G401.6 (cell line): ENCODE results near the gene SYNE1.
"Not testable (repeated sequence)": the region's sequence is repeated elsewhere in the genome, so short reads cannot be mapped to it uniquely, and the experiment has no call there.

Experiments used
- FAIRE-seq: peaks from 2 replicates; lab custom pipeline; 2012; peaks lifted over from hg19 to GRCh38; lab: Jason Lieb, UNC

SYNE1 gene

GRCh38 chr6:152478377-152479010 is 158.7 kb downstream of the SYNE1 start:
- FAIRE-seq: no peak

DNA sequence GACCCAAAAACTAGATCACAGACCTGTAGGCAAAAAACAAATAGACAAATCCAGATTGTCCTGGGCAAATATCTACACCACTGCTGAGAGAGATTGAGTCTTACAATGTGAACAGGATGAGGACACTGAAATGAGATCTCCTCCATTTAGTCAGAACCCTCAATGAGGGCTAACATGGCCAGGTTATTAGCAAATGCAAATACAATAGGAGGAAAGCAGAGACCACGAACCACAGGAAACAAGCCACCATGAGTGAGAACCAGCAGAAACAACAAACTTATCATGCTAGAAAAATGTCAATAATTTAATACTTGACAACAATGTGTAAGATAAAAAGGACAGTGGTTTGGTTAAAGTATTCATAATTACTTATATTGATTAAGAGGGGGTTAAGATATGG is 162.8 kb downstream of the SYNE1 start:
- no peak for FAIRE-seq

DNA sequence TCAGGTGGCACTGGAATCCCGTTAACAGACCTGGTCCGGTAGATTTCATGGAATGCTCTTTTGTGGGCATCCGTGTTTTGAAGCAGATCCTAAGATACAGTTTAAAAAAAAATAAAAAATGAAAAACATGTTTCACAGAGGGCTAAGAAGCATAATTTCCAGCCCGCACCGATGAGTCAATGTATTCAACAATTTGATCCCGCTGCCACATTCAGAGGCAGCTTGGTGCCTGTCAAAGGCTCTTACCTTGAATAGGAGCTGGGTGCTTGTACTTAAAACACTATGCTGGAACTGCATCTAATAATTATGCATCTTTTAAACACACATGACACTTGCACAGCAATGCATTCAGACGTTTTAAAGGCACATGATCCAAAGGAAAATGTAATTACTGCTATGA is 164.8 kb downstream of the SYNE1 start:
- FAIRE-seq: no peak

DNA sequence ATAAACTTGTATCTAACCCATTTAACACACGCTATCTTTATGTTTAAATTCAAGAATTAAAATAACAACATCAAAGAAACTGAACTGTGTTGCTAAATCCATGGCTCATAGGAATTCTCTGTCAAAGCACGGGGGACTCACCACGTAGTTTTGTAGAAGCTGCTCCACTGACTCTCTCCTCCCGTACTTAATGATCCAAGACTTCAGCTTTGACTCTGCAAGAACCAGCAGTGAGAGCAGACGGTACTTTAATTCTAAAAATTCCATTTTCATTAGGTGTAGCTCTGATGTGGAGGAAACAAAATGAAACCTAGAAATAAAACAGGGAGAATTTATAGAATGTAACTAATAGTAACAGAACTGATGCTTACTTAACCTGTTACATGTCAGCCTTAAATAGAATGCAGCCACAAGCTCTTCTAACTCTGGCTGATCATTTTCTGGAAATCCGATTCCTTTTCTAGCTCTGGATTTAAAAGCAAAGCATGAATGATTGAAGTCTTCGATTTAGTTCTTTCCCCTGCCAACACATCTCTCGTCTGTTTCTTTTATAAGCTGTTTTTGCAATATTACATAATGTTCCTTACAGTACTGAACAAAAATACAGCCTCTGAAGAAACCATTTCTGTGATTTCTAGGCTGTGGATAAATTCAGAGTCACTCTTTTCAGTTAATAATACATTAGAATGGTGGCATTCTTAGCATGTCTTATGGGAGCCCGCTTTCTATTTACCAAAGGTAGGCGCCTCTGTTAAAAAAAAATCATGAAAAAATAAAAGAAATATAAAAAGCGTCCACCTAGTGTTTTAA is 165.5 kb downstream of the SYNE1 start:
- no peak for FAIRE-seq

- FAIRE-seq: no peak
Measured at GRCh38 chr6:152463164-152463563, 174.0 kb downstream of the SYNE1 start.

GRCh38 chr6:152462716-152463115 is 174.4 kb downstream of the SYNE1 start:
- FAIRE-seq: no peak

- no peak for FAIRE-seq
Measured at GRCh38 chr6:152461556-152461955, 175.6 kb downstream of the SYNE1 start.

DNA sequence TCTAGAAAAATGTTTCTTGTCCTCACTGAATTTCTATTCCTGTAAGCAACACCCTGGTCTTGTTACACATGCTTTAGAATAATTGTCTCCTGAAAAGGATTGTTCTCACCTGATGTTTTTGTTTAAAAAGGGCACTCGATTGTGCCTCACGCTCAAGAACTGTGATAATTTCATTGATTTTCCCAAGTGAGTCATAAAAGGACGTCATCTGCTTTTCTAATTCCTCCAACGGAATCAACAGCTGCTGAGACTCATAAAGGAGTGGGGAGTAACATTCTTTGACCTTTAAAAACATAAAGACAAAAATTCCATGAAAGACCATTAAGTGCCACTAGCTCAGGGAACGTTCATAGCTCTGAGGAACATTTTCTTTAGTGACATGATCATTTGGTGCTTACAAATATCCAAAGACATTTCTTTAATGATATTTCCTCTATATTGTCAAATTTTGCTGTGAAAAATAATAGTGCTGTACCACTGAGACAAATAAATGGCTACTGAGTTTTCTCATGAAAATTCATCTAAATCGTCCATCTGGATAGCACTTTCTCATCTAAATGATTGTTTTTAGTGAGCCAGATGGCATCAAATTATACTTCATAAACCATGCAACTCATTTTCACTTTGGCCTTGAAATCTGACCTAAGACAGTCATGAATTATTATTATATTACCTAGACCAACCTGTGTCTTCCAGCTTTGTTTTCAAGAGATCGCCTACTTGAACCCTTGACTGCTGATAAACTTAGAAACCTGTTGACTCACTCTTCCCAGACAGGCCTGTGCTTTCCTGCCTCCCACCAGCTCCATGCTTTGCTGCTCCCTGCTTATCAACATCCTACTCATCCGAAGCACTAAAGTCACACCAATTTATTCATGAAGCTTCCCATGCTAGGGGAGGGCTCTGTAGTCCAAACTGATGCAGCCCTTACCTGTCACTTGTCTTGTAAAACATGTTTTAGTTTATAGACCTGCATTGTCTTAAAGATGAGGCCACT is 178.2 kb downstream of the SYNE1 start:
- no peak for FAIRE-seq

GRCh38 chr6:152457949-152458624 is 179.1 kb downstream of the SYNE1 start:
- FAIRE-seq: peak; percentile 55

- no peak for FAIRE-seq
Measured at GRCh38 chr6:152454003-152454402, 183.2 kb downstream of the SYNE1 start.

DNA sequence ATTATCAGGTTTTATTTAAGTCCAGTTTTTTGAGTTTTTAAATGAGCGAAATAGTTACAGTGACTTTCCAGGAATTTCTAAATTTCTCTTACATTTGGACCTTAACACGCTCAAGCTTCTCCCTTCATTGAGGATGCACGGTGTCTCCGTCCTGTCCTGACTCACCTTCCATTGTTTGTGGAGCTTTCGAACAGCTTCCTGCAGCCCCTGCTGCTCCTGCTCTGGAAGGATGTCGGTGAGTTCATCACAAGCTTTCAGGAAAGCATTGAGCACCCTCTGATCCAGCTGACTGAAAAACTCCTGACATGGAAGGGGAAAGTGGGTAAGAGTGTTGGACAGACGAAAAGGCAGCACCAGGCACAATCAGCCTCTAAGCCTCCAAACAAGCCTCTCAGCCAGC is 183.7 kb downstream of the SYNE1 start:
- FAIRE-seq: no peak

- no peak for FAIRE-seq
Measured at GRCh38 chr6:152452639-152453038, 184.5 kb downstream of the SYNE1 start.

GRCh38 chr6:152450519-152450918 is 186.6 kb downstream of the SYNE1 start:
- no peak for FAIRE-seq

GRCh38 chr6:152441902-152442301 is 195.3 kb downstream of the SYNE1 start:
- no peak for FAIRE-seq

GRCh38 chr6:152435816-152436215 is 201.3 kb downstream of the SYNE1 start:
- FAIRE-seq: no peak

GRCh38 chr6:152432758-152433157 is 204.4 kb downstream of the SYNE1 start:
- FAIRE-seq: no peak

DNA sequence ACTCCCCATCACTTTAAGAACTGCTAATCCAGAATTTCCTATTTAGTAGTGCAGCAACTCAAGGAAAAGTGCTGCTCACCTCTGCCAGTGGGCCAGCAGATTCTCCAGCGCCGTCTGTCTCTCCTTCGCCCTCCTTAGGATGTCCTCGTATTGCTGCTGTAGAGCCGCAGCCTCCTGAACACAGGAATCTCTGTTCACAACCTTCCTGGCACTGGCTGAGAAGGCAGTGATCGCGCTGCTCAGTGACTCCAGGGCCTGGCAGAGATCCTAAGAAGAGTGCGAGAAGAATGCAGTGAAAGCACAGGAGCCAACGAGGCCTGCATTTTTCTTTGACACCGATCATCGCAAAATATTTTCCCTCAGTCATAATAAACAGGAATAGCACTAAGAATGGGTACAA is 209.0 kb downstream of the SYNE1 start:
- no peak for FAIRE-seq

DNA sequence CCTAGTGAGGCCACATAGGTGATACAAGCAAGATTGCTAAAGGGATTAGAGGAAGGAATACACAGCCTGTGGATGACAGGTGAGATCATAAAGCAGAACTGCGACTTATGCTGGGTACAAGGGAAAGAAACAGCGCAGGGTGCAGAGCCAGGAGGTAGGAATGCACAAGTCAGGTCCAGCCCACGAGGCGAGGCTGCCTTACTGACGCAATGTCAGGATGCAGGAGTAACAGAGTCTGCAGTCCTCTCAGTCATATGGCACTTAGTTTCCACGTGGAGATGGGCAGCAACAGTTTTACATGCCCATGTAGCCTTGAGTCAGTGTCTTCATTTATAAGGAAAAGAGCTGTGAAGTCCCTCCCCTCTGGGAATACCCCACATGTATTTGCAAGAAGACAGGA is 210.9 kb downstream of the SYNE1 start:
- FAIRE-seq: no peak

DNA sequence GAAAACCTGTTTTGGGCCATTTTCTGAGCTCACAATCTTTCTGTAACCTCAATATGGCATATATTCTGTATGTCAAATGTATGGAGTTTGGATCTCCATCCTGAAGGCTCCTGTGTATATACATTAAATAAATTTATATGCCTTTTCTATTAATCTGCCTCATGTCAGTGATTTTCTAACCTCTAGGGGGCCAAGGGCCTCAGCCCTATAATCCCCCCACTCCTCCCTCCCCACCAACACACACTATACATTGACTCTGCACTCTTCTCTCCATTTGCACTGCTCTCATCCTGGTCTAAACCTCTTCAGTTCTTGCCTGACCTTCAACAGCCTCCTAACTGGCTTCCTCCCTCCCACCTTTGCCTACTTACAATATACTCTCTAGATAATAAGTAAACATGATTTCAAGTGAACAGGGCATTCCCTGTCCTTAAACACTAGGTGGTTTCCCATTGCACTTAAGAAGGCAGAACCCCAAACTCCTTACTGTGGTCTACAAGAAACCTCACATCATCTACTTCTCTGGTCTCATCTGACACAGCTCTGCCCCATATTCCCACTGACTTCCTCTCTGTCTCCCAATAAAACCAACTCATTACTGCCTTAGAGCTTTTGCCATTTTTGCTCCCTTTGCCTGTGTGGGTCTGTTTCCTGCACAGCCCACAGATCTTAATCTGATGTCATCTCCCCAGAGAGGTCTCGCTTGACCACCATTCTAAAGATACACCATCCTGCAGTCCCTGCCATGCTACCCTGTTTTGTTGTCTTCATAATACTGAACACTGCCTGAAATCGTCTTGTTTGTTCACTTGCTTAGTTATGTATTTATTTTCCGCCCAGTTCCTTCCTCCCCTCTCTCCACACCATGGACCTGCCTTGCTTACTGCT is 213.7 kb downstream of the SYNE1 start:
- no peak for FAIRE-seq

DNA sequence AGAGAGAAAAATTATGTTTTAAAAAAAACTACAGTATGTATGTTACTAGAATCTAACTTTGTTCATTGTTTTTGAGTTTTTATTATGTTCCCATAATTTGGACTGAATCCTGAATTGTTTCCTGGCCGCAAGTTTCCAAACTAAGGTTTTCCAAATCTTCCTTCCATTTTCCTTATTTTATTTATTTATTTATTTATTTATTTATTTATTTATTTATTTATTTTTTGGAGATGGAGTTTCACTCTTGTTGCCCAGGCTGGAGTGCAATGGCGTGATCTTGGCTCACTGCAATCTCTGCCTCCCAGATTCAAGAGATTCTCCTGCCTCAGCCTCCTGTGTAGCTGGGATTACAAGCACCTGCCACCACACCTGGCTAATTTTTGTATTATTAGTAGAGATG is 215.7 kb downstream of the SYNE1 start:
- not testable (repeated sequence) for FAIRE-seq

DNA sequence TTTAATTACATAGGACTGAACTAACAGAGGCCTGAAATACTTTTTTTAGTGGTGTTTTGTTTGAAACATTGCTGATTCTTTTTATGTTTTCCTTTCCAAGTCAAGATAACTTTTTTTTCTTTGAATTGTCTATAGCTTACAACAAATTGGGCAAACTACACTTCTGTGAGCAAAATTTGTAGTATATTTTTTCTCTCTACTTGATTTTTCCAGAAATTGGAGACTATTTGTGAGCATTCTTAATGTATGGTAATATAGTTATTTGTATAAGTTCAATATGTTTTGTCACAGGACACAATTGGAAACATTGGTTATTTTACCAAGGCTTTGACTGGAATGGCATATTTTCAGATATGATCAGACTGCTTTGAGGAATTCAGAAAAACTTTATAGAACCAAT is 216.5 kb downstream of the SYNE1 start:
- FAIRE-seq: no peak
